Astrocyte (in vitro differentiated cells and primary cell): ENCODE results near the gene APBA3. TPM values are rescaled to one million over a fixed set of nuclear protein-coding genes. Genes with fewer than 3 reads are reported as not detected.

ENCODE experiments used
- DNase-seq: peaks from one replicate; pipeline ENCODE4 v3.0.0-alpha.2; 2010; ENCODE audit warnings: low read depth
- FAIRE-seq: peaks from 2 replicates; lab custom pipeline; 2011; peaks lifted over from hg19 to GRCh38; lab: Jason Lieb, UNC
- H2AFZ ChIP-seq: 2 replicates; pipeline ENCODE4 v1.6.0; 2012; ENCODE audit warnings: low read depth, low read length, inconsistent platforms
- H3K27ac ChIP-seq: 2 replicates; pipeline ENCODE4 v1.5.1; 2011; ENCODE audit warnings: low read depth, low read length, inconsistent platforms
- H3K27me3 ChIP-seq: 2 replicates; pipeline ENCODE4 v1.6.0; 2011; ENCODE audit warnings: low read length, inconsistent platforms; ENCODE audit not compliant: insufficient read depth
- H3K36me3 ChIP-seq: 2 replicates; pipeline ENCODE4 v1.5.1; 2011; ENCODE audit warnings: low read length, inconsistent platforms; ENCODE audit not compliant: insufficient read depth
- H3K4me1 ChIP-seq: 2 replicates; pipeline ENCODE4 v1.5.1; 2011; ENCODE audit warnings: low read length, inconsistent platforms; ENCODE audit not compliant: insufficient read depth
- H3K4me2 ChIP-seq: 2 replicates; pipeline ENCODE4 v1.6.0; 2012; ENCODE audit warnings: low read length, inconsistent platforms
- H3K4me3 ChIP-seq: 2 replicates; pipeline ENCODE4 v1.5.1; 2011; ENCODE audit warnings: low read depth, mild to moderate bottlenecking, low read length, inconsistent platforms; ENCODE audit not compliant: insufficient read depth
- H3K79me2 ChIP-seq: 2 replicates; pipeline ENCODE4 v1.6.0; 2012; ENCODE audit warnings: mild to moderate bottlenecking, low read length, inconsistent platforms; ENCODE audit not compliant: insufficient read depth
- H3K9ac ChIP-seq: 2 replicates; pipeline ENCODE4 v1.6.0; 2012; ENCODE audit warnings: mild to moderate bottlenecking, low read length, inconsistent platforms
- H3K9me3 ChIP-seq: 2 replicates; pipeline ENCODE4 v1.5.1; 2012; ENCODE audit warnings: low read depth, mild to moderate bottlenecking, low read length, inconsistent platforms; ENCODE audit not compliant: insufficient read depth
- H4K20me1 ChIP-seq: 2 replicates; pipeline ENCODE4 v1.6.0; 2012; ENCODE audit warnings: low read length, inconsistent platforms; ENCODE audit not compliant: insufficient read depth
- H3K27ac Mint-ChIP-seq: one replicate; pipeline ENCODE4 v1.8.0; 2021; ENCODE audit warnings: mild to moderate bottlenecking, mixed read lengths; ENCODE audit not compliant: unreplicated experiment
- H3K27me3 Mint-ChIP-seq: one replicate; pipeline ENCODE4 v1.8.0; 2021; ENCODE audit warnings: low read depth, mixed read lengths; ENCODE audit not compliant: unreplicated experiment
- H3K36me3 Mint-ChIP-seq: one replicate; pipeline ENCODE4 v1.8.0; 2021; ENCODE audit warnings: low read depth, mixed read lengths; ENCODE audit not compliant: unreplicated experiment
- H3K4me1 Mint-ChIP-seq: one replicate; pipeline ENCODE4 v1.8.0; 2021; ENCODE audit warnings: low read depth, mixed read lengths; ENCODE audit not compliant: unreplicated experiment
- H3K4me3 Mint-ChIP-seq: one replicate; pipeline ENCODE4 v1.8.0; 2021; ENCODE audit warnings: mild to moderate bottlenecking, moderate library complexity, mixed read lengths; ENCODE audit not compliant: unreplicated experiment
- H3K9me3 Mint-ChIP-seq: one replicate; pipeline ENCODE4 v1.8.0; 2021; ENCODE audit warnings: mild to moderate bottlenecking, mixed read lengths; ENCODE audit not compliant: unreplicated experiment
- EZH2 ChIP-seq: IDR thresholded peaks from 2 replicates; pipeline ENCODE4 v1.6.1; 2012; ENCODE audit warnings: mild to moderate bottlenecking, low read length, inconsistent platforms; ENCODE audit not compliant: insufficient read depth
- total RNA-seq: library from RNA; stranded (reverse); gene quantifications from 2 replicates; pipeline ENCODE4 v1.2.1, GENCODE V29; 2021
- TF ChIP-seq, protein P1 (sequence below): IDR thresholded peaks from 2 replicates; pipeline ENCODE4 v1.5.1; 2011; ENCODE audit warnings: low read depth, mild to moderate bottlenecking, inconsistent platforms, low read length, moderate library complexity; ENCODE audit not compliant: insufficient read depth

Gene APBA3
- total RNA-seq, 1 donor from 2014 or later, result 16.5 TPM

DNA sequence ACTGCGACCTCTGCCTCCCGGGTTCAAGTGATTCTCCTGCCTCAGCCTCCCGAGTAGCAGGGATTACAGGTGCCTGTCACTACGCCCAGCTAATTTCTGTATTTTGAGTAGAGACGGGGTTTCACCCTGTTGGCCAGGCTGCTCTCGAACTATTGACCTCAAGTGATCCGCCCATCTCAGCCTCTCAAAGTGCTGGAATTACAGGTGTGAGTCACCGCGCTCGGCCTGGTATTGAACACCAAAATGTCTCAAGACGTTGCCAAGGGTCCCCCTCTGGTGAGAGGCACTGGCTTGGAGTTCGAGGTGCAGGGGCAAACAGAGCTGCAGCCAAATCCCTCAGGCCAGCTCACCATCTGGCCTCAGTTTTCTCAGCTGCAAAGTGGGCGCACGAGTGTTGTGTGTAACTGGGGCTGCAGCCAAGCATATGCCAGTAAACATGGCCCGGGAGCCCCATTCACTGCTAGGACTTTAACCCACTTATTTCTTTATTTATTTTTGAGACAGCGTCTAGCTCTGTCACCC, 45.3 kb downstream of the APBA3 start:
- Histone ChIP-seq H3K36me3 (no peaks in the 10 kb centered on the region), H2AFZ (no peak overlapping the region), H3K27ac (no peak overlapping the region), H3K9ac (no peak overlapping the region), H4K20me1 (no peaks in the 10 kb centered on the region), H3K4me3 (no peak overlapping the region), H3K9me3 (no peaks in the 10 kb centered on the region), H3K4me2 (no peak overlapping the region), H3K4me1 (no peaks in the 10 kb centered on the region), H3K79me2 (no peaks in the 10 kb centered on the region), H3K27me3 (peaks cover 1% of the 10 kb centered on the region)
- FAIRE-seq (no peak), DNase-seq (no peak)
- H3K27ac Mint-ChIP-seq, result no peak overlapping the region
- H3K36me3 Mint-ChIP-seq, result no peaks in the 10 kb centered on the region
- H3K4me3 Mint-ChIP-seq, result no peak overlapping the region
- no peaks in the 10 kb centered on the region for H3K4me1 Mint-ChIP-seq
- peaks cover 4% of the 10 kb centered on the region for H3K27me3 Mint-ChIP-seq
- no peaks in the 10 kb centered on the region for H3K9me3 Mint-ChIP-seq
- TF ChIP-seq, protein P1, sequence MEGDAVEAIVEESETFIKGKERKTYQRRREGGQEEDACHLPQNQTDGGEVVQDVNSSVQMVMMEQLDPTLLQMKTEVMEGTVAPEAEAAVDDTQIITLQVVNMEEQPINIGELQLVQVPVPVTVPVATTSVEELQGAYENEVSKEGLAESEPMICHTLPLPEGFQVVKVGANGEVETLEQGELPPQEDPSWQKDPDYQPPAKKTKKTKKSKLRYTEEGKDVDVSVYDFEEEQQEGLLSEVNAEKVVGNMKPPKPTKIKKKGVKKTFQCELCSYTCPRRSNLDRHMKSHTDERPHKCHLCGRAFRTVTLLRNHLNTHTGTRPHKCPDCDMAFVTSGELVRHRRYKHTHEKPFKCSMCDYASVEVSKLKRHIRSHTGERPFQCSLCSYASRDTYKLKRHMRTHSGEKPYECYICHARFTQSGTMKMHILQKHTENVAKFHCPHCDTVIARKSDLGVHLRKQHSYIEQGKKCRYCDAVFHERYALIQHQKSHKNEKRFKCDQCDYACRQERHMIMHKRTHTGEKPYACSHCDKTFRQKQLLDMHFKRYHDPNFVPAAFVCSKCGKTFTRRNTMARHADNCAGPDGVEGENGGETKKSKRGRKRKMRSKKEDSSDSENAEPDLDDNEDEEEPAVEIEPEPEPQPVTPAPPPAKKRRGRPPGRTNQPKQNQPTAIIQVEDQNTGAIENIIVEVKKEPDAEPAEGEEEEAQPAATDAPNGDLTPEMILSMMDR, result no peak
- no peak for TF ChIP-seq EZH2

DNA sequence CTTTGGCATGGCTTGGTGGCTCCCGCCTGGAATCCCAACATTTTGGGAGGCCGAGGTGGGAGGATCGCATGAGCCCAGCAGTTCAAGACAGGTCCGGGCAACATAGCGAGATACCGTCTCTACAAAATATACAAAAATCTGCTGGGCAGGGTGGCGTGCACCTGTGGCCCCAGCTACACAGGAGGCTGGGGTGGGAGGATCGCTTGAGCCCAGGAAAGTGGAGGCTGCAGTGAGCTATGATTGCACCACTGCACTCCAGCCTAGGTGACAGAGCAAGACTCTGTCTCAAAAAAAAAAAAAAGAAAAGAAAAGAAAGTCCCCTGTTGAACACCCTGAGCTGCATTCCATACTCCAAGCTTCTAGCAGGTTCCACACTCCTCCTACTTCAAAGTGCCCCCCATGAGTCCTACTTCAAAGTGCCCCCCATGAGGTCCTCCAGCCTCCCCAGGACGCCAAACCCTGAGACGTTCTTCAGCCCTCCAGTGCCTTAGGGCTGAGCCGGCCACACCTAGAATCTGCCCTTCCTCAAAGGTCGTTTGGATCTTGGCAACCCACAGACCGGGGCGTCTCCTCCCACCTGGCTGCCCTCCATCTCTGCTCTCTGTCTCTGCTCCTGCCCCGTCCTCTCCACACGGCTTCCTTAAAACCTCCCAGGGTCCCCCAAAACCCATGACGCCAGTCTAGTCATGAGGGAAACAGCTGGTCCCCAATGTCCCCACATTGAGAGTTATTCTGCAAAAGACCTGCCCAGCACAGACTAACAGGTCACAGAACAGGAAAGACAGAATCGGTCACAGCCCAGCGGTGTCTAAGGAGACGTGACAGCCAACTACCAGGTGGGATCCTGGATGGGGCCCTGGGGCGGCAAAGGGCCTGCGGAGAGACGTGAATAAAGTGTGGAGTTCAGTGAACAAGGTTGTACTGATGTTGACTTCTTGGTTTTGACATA, 48.6 kb downstream of the APBA3 start:
- FAIRE-seq, result no peak
- no peaks in the 10 kb centered on the region for H3K79me2 ChIP-seq
- H3K4me1 ChIP-seq, result peaks cover 10% of the 10 kb centered on the region
- DNase-seq, result no peak
- peaks cover 4% of the 10 kb centered on the region for H3K27me3 ChIP-seq
- Mint-ChIP-seq H3K9me3 (no peaks in the 10 kb centered on the region), H3K27ac (peak overlapping the region; percentile 26), H3K27me3 (peaks cover 11% of the 10 kb centered on the region), H3K4me3 (no peak overlapping the region), H3K4me1 (no peaks in the 10 kb centered on the region), H3K36me3 (no peaks in the 10 kb centered on the region)
- no peaks in the 10 kb centered on the region for H4K20me1 ChIP-seq
- no peak overlapping the region for H3K27ac ChIP-seq
- H3K4me2 ChIP-seq, result no peak overlapping the region
- no peak overlapping the region for H2AFZ ChIP-seq
- no peaks in the 10 kb centered on the region for H3K9me3 ChIP-seq
- H3K9ac ChIP-seq, result no peak overlapping the region
- TF ChIP-seq EZH2, result no peak
- TF ChIP-seq, protein P1, result no peak
- H3K4me3 ChIP-seq, result no peak overlapping the region
- H3K36me3 ChIP-seq, result no peaks in the 10 kb centered on the region
